H9 (cell line): ENCODE data around the gene GALNT9. TPM values are rescaled to one million over a fixed set of nuclear protein-coding genes. Genes with fewer than 3 reads are reported as not detected.

ENCODE experiments used
- DNase-seq: peaks from one replicate; pipeline ENCODE4 v3.0.0-alpha.2; 2017
- H2AFZ ChIP-seq: one replicate; pipeline ENCODE4 v1.6.1; 2013; ENCODE audit warnings: mild to moderate bottlenecking, low read length, control low read depth, moderate library complexity
- H2AK5ac ChIP-seq: 2 replicates; pipeline ENCODE4 v1.6.1; 2013; ENCODE audit warnings: low read length, control low read depth, mixed read lengths; ENCODE audit not compliant: insufficient read length
- H2BK120ac ChIP-seq: one replicate; pipeline ENCODE4 v1.6.1; 2013; ENCODE audit warnings: low read depth, mild to moderate bottlenecking, low read length, control low read depth, inconsistent platforms; ENCODE audit not compliant: poor library complexity, severe bottlenecking
- H2BK12ac ChIP-seq: 2 replicates; pipeline ENCODE4 v1.6.1; 2013; ENCODE audit warnings: low read length, control low read depth, mixed read lengths, low read depth; ENCODE audit not compliant: insufficient read length
- H2BK15ac ChIP-seq: 2 replicates; pipeline ENCODE4 v1.6.1; 2013; ENCODE audit warnings: low read depth, low read length, control low read depth
- H2BK20ac ChIP-seq: one replicate; pipeline ENCODE4 v1.6.1; 2013; ENCODE audit warnings: low read depth, mild to moderate bottlenecking, low read length, control low read depth, inconsistent platforms; ENCODE audit not compliant: poor library complexity, severe bottlenecking
- H2BK5ac ChIP-seq: 2 replicates; pipeline ENCODE4 v1.6.1; 2013; ENCODE audit warnings: low read length, control low read depth, mixed read lengths; ENCODE audit not compliant: insufficient read length
- H3K14ac ChIP-seq: 2 replicates; pipeline ENCODE4 v1.6.1; 2013; ENCODE audit warnings: low read length, control low read depth; ENCODE audit not compliant: insufficient read depth
- H3K18ac ChIP-seq: 2 replicates; pipeline ENCODE4 v1.6.1; 2013; ENCODE audit warnings: low read depth, mild to moderate bottlenecking, mixed read lengths, low read length, control low read depth; ENCODE audit not compliant: insufficient read length
- H3K23ac ChIP-seq: 2 replicates; pipeline ENCODE4 v1.6.1; 2013; ENCODE audit warnings: low read length, control low read depth, mixed read lengths, low read depth; ENCODE audit not compliant: insufficient read length
- H3K23me2 ChIP-seq: 2 replicates; pipeline ENCODE4 v1.6.1; 2013; ENCODE audit warnings: low read depth, mild to moderate bottlenecking, mixed read lengths, low read length, control low read depth; ENCODE audit not compliant: insufficient read length, poor library complexity, severe bottlenecking
- H3K27ac ChIP-seq: 2 replicates; pipeline ENCODE4 v1.5.1; 2013; ENCODE audit warnings: low read length, control low read depth, mixed read lengths, low read depth; ENCODE audit not compliant: insufficient read length
- H3K27me3 ChIP-seq: 2 replicates; pipeline ENCODE4 v1.6.1; 2013; ENCODE audit warnings: low read length, control low read depth, inconsistent platforms; ENCODE audit not compliant: insufficient read depth
- H3K4ac ChIP-seq: 2 replicates; pipeline ENCODE4 v1.6.1; 2013; ENCODE audit warnings: low read depth, mild to moderate bottlenecking, control low read depth, inconsistent platforms, low read length, moderate library complexity
- H3K4me1 ChIP-seq: 2 replicates; pipeline ENCODE4 v1.6.1; 2013; ENCODE audit warnings: low read length, control low read depth, inconsistent platforms; ENCODE audit not compliant: insufficient read depth
- H3K4me2 ChIP-seq: 2 replicates; pipeline ENCODE4 v1.6.1; 2013; ENCODE audit warnings: low read length, control low read depth, mixed read lengths; ENCODE audit not compliant: insufficient read length, insufficient read depth
- H3K56ac ChIP-seq: 2 replicates; pipeline ENCODE4 v1.6.1; 2013; ENCODE audit warnings: low read depth, mild to moderate bottlenecking, mixed read lengths, low read length, control low read depth; ENCODE audit not compliant: insufficient read length
- H3K79me1 ChIP-seq: 2 replicates; pipeline ENCODE4 v1.6.1; 2013; ENCODE audit warnings: low read depth, mild to moderate bottlenecking, moderate library complexity, low read length, control low read depth, inconsistent platforms; ENCODE audit not compliant: insufficient read depth, poor library complexity, severe bottlenecking
- H3K79me2 ChIP-seq: 2 replicates; pipeline ENCODE4 v1.6.1; 2013; ENCODE audit warnings: low read length, control low read depth, inconsistent platforms; ENCODE audit not compliant: insufficient read depth
- H3K9ac ChIP-seq: 2 replicates; pipeline ENCODE4 v1.6.1; 2013; ENCODE audit warnings: low read length, control low read depth, mixed read lengths; ENCODE audit not compliant: insufficient read length; ENCODE audit errors: extremely low read depth
- H3K9me3 ChIP-seq: one replicate; pipeline ENCODE4 v1.6.1; 2013; ENCODE audit warnings: low read depth, low read length, inconsistent platforms; ENCODE audit not compliant: control insufficient read depth
- H3T11ph ChIP-seq: one replicate; pipeline ENCODE4 v1.6.1; 2013; ENCODE audit warnings: mild to moderate bottlenecking, low read length, control low read depth, inconsistent platforms
- H4K20me1 ChIP-seq: one replicate; pipeline ENCODE4 v1.6.1; 2013; ENCODE audit not compliant: control insufficient read depth, insufficient read length, insufficient read depth
- H4K5ac ChIP-seq: 2 replicates; pipeline ENCODE4 v1.6.1; 2013; ENCODE audit warnings: low read depth, mild to moderate bottlenecking, mixed read lengths, low read length, control low read depth; ENCODE audit not compliant: insufficient read length
- H4K8ac ChIP-seq: replicated peaks from 2 replicates; pipeline ENCODE4 v1.6.1; 2013; ENCODE audit warnings: low read length, control low read depth, mixed read lengths, low read depth; ENCODE audit not compliant: insufficient read length
- H4K91ac ChIP-seq: 2 replicates; pipeline ENCODE4 v1.6.1; 2013; ENCODE audit warnings: low read depth, mild to moderate bottlenecking, moderate library complexity, mixed read lengths, low read length, control low read depth; ENCODE audit not compliant: insufficient read length
- H3K27ac Mint-ChIP-seq, 3 experiments: 2 replicates in 2 of 3; 3 replicates in 1 of 3; pipeline ENCODE4 v1.8.0; 2020 to 2021; ENCODE audit warnings: mixed read lengths in 3 of 3, mild to moderate bottlenecking in 1 of 3, moderate library complexity in 1 of 3
- H3K27me3 Mint-ChIP-seq: 2 replicates; pipeline ENCODE4 v1.8.0; 2021; ENCODE audit warnings: low read depth, mild to moderate bottlenecking, moderate library complexity, mixed read lengths
- H3K36me3 Mint-ChIP-seq, 3 experiments: 2 replicates in 2 of 3; 3 replicates in 1 of 3; pipeline ENCODE4 v1.8.0; 2020 to 2021; ENCODE audit warnings: low read depth in 3 of 3, mixed read lengths in 3 of 3; ENCODE audit not compliant: insufficient read depth in 1 of 3
- H3K4me1 Mint-ChIP-seq, 2 experiments: 2 replicates each; pipeline ENCODE4 v1.8.0; 2020; ENCODE audit warnings: mixed read lengths in 2 of 2
- H3K4me3 Mint-ChIP-seq, 2 experiments: 2 replicates in 1 of 2; 3 replicates in 1 of 2; pipeline ENCODE4 v1.8.0; 2020 to 2021; ENCODE audit warnings: mild to moderate bottlenecking in 2 of 2, mixed read lengths in 2 of 2, moderate library complexity in 1 of 2
- H3K9me3 Mint-ChIP-seq, 2 experiments: 2 replicates in 1 of 2; 3 replicates in 1 of 2; pipeline ENCODE4 v1.8.0; 2020; ENCODE audit warnings: mild to moderate bottlenecking in 2 of 2, mixed read lengths in 2 of 2, moderate library complexity in 1 of 2
- WGBS: extraction: QIAGEN DNeasy Blood & Tissue Kit; methylation state at CpG from one replicate; pipeline ENCODE4 v1.1.7; 2013; ENCODE audit warnings: missing lambda C conversion rate, low lambda C conversion rate, mixed read lengths; ENCODE audit not compliant: insufficient read length; ENCODE audit errors: extremely low coverage; 5-methylcytosine and 5-hydroxymethylcytosine counted together
- total RNA-seq: library from RNA; stranded (reverse); gene quantifications from 2 replicates; pipeline ENCODE4 v1.2.1, GENCODE V29; 2021
- TF ChIP-seq, protein P1 (sequence below): fragments of 200-600 bp; sonication (generic); conservative IDR thresholded peaks from 3 replicates; pipeline ENCODE4 v1.8.0; 2021; ENCODE audit warnings: antibody characterized with exemption, mild to moderate bottlenecking

GALNT9 gene
- total RNA-seq, 1 experiment from 2014 or later = 0.35 TPM

GRCh38 chr12:132367852-132368251, 38.5 kb upstream of the GALNT9 start:
- WGBS = no CpG with 5 or more reads among the region's 18 CpGs
- H3K18ac ChIP-seq = no peak overlapping the region
- H3K4me3 Mint-ChIP-seq = no peak overlapping the region
- H3K14ac ChIP-seq = no peak overlapping the region
- H4K5ac ChIP-seq = no peak overlapping the region
- H2BK12ac ChIP-seq = no peak overlapping the region
- H3K4me1 ChIP-seq = no peaks in the 10 kb centered on the region
- H3K23me2 ChIP-seq = no peaks in the 10 kb centered on the region
- no peaks in the 10 kb centered on the region; a peak in 2 of 7 replicates for H3K36me3 Mint-ChIP-seq
- peaks cover 5 to 16% of the 10 kb centered on the region in 2 experiments; a peak in 2 of 5 replicates for H3K9me3 Mint-ChIP-seq
- H2AFZ ChIP-seq = no peak overlapping the region
- no peaks in the 10 kb centered on the region for H4K20me1 ChIP-seq
- peaks cover 12% of the 10 kb centered on the region for H3K27me3 ChIP-seq
- no peak overlapping the region for H3K23ac ChIP-seq
- no peak overlapping the region for H3K27ac ChIP-seq
- no peak overlapping the region for H3K56ac ChIP-seq
- no peak overlapping the region for H2BK15ac ChIP-seq
- TF ChIP-seq, protein P1, sequence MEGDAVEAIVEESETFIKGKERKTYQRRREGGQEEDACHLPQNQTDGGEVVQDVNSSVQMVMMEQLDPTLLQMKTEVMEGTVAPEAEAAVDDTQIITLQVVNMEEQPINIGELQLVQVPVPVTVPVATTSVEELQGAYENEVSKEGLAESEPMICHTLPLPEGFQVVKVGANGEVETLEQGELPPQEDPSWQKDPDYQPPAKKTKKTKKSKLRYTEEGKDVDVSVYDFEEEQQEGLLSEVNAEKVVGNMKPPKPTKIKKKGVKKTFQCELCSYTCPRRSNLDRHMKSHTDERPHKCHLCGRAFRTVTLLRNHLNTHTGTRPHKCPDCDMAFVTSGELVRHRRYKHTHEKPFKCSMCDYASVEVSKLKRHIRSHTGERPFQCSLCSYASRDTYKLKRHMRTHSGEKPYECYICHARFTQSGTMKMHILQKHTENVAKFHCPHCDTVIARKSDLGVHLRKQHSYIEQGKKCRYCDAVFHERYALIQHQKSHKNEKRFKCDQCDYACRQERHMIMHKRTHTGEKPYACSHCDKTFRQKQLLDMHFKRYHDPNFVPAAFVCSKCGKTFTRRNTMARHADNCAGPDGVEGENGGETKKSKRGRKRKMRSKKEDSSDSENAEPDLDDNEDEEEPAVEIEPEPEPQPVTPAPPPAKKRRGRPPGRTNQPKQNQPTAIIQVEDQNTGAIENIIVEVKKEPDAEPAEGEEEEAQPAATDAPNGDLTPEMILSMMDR = no peak
- H2AK5ac ChIP-seq = no peak overlapping the region
- H3T11ph ChIP-seq = no peak overlapping the region
- H2BK20ac ChIP-seq = no peak overlapping the region
- H4K91ac ChIP-seq = no peak overlapping the region
- H3K27ac Mint-ChIP-seq = no peak overlapping the region
- no peaks in the 10 kb centered on the region for H3K79me1 ChIP-seq
- no peak overlapping the region for H3K4ac ChIP-seq
- H3K9ac ChIP-seq = no peak overlapping the region
- no peak overlapping the region for H2BK5ac ChIP-seq
- no peak overlapping the region for H4K8ac ChIP-seq
- H2BK120ac ChIP-seq = no peak overlapping the region
- DNase-seq = no peak
- H3K27me3 Mint-ChIP-seq = peaks cover 88% of the 10 kb centered on the region
- no peaks in the 10 kb centered on the region; the same call in 1 of the 2 replicates for H3K79me2 ChIP-seq
- H3K4me2 ChIP-seq = no peak overlapping the region
- no peaks in the 10 kb centered on the region for H3K9me3 ChIP-seq
- no peaks in the 10 kb centered on the region for H3K4me1 Mint-ChIP-seq
